ENCODE data around the gene VMO1. TPM values are rescaled to one million over a fixed set of nuclear protein-coding genes. Genes with fewer than 3 reads are reported as not detected.
A peak's percentile ranks its signal among the peaks of the same experiment; 100 is the strongest.

VMO1 gene
- polyA plus RNA-seq, 1 donor from 2014 or later = 1.6 TPM

DNA sequence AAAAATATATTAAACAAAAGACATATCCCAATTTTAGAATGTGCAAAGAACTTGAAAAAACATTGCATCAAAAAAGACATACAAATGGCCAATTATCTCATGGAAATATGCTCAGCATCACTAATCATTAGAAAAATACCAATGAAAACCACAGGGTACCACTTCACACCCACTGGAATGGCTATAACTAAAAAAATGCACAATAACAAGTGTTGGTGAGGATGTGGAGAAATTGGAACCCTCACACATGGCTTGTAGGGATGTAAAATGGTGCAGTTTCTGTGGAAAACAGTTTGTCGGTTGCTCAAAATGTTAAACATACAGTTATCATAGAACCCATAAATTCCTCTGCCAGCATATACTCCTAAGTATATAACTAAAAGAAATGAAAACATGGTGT, 9.0 kb upstream of the VMO1 start:
- Histone ChIP-seq H3F3A (ENCODE audit: insufficient read depth, low read length, poor library complexity, severe bottlenecking) (peaks cover 9% of the 10 kb centered on the region), H4K20me1 (ENCODE audit: insufficient read depth) (no peaks in the 10 kb centered on the region), H3K9ac (ENCODE audit: low read length) (no peak overlapping the region), H3K9me3 (ENCODE audit: low read length) (no peaks in the 10 kb centered on the region), H3K4me3 (ENCODE audit: low read length) (no peak overlapping the region), H3K27me3 (ENCODE audit: insufficient read depth, low read depth, low read length) (no peaks in the 10 kb centered on the region), H2AFZ (ENCODE audit: low read depth, low read length) (no peak overlapping the region), H3K9me2 (ENCODE audit: insufficient read depth, low read length) (no peaks in the 10 kb centered on the region), H3K36me3 (ENCODE audit: insufficient read depth, low read length) (no peaks in the 10 kb centered on the region), H3K79me2 (replicated peaks; ENCODE audit: insufficient read depth, low read length) (peaks cover 14% of the 10 kb centered on the region), H3K4me2 (ENCODE audit: low read length) (no peak overlapping the region), H3K27ac (ENCODE audit: low read length) (peak overlapping the region; percentile 84)
- TF ChIP-seq TAF1 (IDR thresholded peaks at IDR 0.05; ENCODE audit: low read depth) (no peak), EP300 (conservative IDR thresholded peaks at IDR 0.05; ENCODE audit: poor library complexity, severe bottlenecking) (no peak)

- H3K9ac ChIP-seq (ENCODE audit: low read length) = peak overlapping the region; percentile 88
- H4K20me1 ChIP-seq (ENCODE audit: insufficient read depth) = no peaks in the 10 kb centered on the region
- TF ChIP-seq REST (IDR thresholded peaks at IDR 0.05; ENCODE audit: borderline replicate concordance) (no peak), MXI1 (conservative IDR thresholded peaks at IDR 0.05; ENCODE audit: poor library complexity, severe bottlenecking) (no peak), EP300 (conservative IDR thresholded peaks at IDR 0.05; ENCODE audit: poor library complexity, severe bottlenecking) (no peak)
- TF ChIP-seq, protein P1, sequence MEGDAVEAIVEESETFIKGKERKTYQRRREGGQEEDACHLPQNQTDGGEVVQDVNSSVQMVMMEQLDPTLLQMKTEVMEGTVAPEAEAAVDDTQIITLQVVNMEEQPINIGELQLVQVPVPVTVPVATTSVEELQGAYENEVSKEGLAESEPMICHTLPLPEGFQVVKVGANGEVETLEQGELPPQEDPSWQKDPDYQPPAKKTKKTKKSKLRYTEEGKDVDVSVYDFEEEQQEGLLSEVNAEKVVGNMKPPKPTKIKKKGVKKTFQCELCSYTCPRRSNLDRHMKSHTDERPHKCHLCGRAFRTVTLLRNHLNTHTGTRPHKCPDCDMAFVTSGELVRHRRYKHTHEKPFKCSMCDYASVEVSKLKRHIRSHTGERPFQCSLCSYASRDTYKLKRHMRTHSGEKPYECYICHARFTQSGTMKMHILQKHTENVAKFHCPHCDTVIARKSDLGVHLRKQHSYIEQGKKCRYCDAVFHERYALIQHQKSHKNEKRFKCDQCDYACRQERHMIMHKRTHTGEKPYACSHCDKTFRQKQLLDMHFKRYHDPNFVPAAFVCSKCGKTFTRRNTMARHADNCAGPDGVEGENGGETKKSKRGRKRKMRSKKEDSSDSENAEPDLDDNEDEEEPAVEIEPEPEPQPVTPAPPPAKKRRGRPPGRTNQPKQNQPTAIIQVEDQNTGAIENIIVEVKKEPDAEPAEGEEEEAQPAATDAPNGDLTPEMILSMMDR (IDR thresholded peaks at IDR 0.05; ENCODE audit: poor library complexity, severe bottlenecking) = no peak
- no peaks in the 10 kb centered on the region for H3K79me2 ChIP-seq (replicated peaks; ENCODE audit: insufficient read depth, low read length)
- H3K4me3 ChIP-seq (ENCODE audit: low read length) = peak overlapping the region; percentile 79
- peak overlapping the region; percentile 89 for H2AFZ ChIP-seq (ENCODE audit: low read depth, low read length)
- no peaks in the 10 kb centered on the region for H3K27me3 ChIP-seq (ENCODE audit: insufficient read depth, low read depth, low read length)
- no peaks in the 10 kb centered on the region for H3K9me2 ChIP-seq (ENCODE audit: insufficient read depth, low read length)
- peak overlapping the region; percentile 41 for H3K4me2 ChIP-seq (ENCODE audit: low read length)
- no peaks in the 10 kb centered on the region for H3K36me3 ChIP-seq (ENCODE audit: insufficient read depth, low read length)
- H3K27ac ChIP-seq (ENCODE audit: low read length) = peak overlapping the region; percentile 88
- no peaks in the 10 kb centered on the region for H3K9me3 ChIP-seq (ENCODE audit: low read length)
- peaks cover 9% of the 10 kb centered on the region for H3F3A ChIP-seq (ENCODE audit: insufficient read depth, low read length, poor library complexity, severe bottlenecking)
Observed at GRCh38 chr17:4790705-4791088, 4.5 kb upstream of the VMO1 start.

DNA sequence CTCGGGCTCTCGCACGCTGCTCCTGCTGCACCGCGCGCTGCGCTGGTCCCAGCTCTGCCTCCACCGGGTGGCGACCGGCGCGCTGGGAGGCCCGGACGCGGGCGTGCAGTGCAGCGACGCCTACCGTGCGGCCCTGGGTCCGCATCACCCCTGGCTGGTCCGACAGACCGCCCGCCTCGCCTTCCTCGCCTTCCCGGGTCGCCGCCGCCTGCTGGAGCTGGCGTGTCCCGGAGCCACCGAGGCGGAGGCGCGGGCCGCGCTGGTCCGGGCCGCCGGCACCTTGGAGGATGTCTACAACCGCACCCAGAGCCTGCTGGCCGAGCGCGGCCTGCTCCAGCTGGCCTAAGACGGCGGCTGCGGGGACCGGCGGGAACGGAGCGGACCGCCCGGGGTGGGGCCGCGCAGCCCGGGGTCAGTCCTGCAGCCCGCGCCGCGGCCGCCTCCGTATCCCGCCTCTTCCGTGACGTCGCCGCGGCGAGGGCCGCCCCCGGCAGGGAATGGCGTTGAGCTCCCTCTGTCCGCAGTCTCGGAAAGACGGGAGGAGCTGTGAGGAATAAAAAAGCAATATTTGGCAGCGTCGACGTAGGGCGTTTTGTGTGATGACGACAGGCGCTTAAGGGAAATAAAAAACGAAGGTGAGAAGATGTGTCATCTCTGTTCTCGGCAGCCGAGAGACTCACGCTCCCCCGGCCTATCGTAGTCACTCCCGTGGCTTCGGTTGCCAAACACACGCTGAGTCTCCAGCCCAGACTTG, 4.0 kb upstream of the VMO1 start:
- H3K9me2 ChIP-seq (ENCODE audit: insufficient read depth, low read length) = no peaks in the 10 kb centered on the region
- no peaks in the 10 kb centered on the region for H3K9me3 ChIP-seq (ENCODE audit: low read length)
- H3K79me2 ChIP-seq (replicated peaks; ENCODE audit: insufficient read depth, low read length) = no peaks in the 10 kb centered on the region
- peak overlapping the region; percentile 89 for H2AFZ ChIP-seq (ENCODE audit: low read depth, low read length)
- H3K27ac ChIP-seq (ENCODE audit: low read length) = peak overlapping the region; percentile 88
- H3K27me3 ChIP-seq (ENCODE audit: insufficient read depth, low read depth, low read length) = no peaks in the 10 kb centered on the region
- H3K4me2 ChIP-seq (ENCODE audit: low read length) = peak overlapping the region; percentile 41
- peak overlapping the region; percentile 79 for H3K4me3 ChIP-seq (ENCODE audit: low read length)
- peaks cover 9% of the 10 kb centered on the region for H3F3A ChIP-seq (ENCODE audit: insufficient read depth, low read length, poor library complexity, severe bottlenecking)
- TF ChIP-seq EP300 (conservative IDR thresholded peaks at IDR 0.05; ENCODE audit: poor library complexity, severe bottlenecking) = peak; percentile 69
- peak; percentile 76 for TF ChIP-seq POLR2AphosphoS5 (IDR thresholded peaks at IDR 0.05)
- peak; percentile 61 for TF ChIP-seq RAD21 (conservative IDR thresholded peaks at IDR 0.05)
- TF ChIP-seq EZH2 (IDR thresholded peaks at IDR 0.05; ENCODE audit: borderline replicate concordance, insufficient read depth, low read length, poor library complexity, severe bottlenecking) = no peak
- TF ChIP-seq, protein P1 (IDR thresholded peaks at IDR 0.05; ENCODE audit: poor library complexity, severe bottlenecking) = peak; percentile 92
- TF ChIP-seq TAF1 (IDR thresholded peaks at IDR 0.05; ENCODE audit: low read depth) = no peak
- TF ChIP-seq MXI1 (conservative IDR thresholded peaks at IDR 0.05; ENCODE audit: poor library complexity, severe bottlenecking) = peak; percentile 83
- peak; percentile 76 for TF ChIP-seq SMC3 (conservative IDR thresholded peaks at IDR 0.05; ENCODE audit: poor library complexity)
- no peak for TF ChIP-seq REST (IDR thresholded peaks at IDR 0.05; ENCODE audit: borderline replicate concordance)
- H3K36me3 ChIP-seq (ENCODE audit: insufficient read depth, low read length) = no peaks in the 10 kb centered on the region
- H3K9ac ChIP-seq (ENCODE audit: low read length) = peak overlapping the region; percentile 88
- no peaks in the 10 kb centered on the region for H4K20me1 ChIP-seq (ENCODE audit: insufficient read depth)
